Measurements from ENCODE around the gene ARSI.

Gene ARSI

DNA sequence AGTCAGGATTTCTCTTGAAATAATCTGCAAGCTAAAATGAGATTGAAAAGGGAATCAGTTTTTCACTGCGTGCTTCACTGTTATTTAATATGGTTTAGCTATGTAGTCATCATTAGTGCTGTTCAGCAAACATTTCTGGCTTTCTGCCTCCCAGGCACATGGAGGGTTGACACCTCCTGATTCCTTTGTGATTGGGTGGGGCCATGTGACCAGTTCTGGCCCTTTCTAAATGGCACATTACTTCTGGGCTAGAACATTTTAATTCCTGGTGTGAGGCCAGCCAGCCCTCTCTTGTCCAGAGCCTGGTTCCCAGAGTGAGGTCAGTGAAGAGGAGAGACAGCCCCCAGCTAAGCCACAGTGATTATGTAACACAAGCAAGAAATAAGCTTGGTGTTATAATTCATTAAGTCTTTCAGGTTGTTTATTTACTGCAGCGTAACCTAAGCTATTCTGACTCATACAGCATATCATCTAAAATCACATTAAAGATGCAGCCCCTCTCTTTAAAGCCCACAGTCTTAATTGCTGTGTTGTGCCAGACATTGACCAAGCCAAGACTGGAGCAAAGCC, 17.4 kb upstream of the ARSI start:
- no peak for TF ChIP-seq ZFX (IDR thresholded peaks at IDR 0.05)
- TF ChIP-seq, protein P1, sequence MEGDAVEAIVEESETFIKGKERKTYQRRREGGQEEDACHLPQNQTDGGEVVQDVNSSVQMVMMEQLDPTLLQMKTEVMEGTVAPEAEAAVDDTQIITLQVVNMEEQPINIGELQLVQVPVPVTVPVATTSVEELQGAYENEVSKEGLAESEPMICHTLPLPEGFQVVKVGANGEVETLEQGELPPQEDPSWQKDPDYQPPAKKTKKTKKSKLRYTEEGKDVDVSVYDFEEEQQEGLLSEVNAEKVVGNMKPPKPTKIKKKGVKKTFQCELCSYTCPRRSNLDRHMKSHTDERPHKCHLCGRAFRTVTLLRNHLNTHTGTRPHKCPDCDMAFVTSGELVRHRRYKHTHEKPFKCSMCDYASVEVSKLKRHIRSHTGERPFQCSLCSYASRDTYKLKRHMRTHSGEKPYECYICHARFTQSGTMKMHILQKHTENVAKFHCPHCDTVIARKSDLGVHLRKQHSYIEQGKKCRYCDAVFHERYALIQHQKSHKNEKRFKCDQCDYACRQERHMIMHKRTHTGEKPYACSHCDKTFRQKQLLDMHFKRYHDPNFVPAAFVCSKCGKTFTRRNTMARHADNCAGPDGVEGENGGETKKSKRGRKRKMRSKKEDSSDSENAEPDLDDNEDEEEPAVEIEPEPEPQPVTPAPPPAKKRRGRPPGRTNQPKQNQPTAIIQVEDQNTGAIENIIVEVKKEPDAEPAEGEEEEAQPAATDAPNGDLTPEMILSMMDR (conservative IDR thresholded peaks at IDR 0.05) = no peak
- no peak overlapping the region for H3K27ac ChIP-seq

DNA sequence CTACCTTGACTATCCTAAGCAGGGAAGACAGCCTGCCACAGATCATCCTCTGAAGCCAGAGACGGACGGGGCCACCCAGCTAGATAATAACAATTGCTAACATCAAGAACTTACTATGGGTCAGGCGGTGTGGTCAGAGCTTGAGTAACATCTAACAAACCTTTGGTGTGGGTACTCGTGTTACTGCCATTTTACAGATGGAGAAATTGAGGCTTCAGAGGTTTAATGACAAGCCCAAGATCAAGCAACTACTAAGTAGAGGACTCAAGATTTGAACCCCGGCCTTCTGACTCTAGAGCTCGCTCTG, 16.7 kb upstream of the ARSI start:
- TF ChIP-seq, protein P1 (conservative IDR thresholded peaks at IDR 0.05) = no peak
- TF ChIP-seq ZFX (IDR thresholded peaks at IDR 0.05) = no peak
- H3K27ac ChIP-seq = no peak overlapping the region

DNA sequence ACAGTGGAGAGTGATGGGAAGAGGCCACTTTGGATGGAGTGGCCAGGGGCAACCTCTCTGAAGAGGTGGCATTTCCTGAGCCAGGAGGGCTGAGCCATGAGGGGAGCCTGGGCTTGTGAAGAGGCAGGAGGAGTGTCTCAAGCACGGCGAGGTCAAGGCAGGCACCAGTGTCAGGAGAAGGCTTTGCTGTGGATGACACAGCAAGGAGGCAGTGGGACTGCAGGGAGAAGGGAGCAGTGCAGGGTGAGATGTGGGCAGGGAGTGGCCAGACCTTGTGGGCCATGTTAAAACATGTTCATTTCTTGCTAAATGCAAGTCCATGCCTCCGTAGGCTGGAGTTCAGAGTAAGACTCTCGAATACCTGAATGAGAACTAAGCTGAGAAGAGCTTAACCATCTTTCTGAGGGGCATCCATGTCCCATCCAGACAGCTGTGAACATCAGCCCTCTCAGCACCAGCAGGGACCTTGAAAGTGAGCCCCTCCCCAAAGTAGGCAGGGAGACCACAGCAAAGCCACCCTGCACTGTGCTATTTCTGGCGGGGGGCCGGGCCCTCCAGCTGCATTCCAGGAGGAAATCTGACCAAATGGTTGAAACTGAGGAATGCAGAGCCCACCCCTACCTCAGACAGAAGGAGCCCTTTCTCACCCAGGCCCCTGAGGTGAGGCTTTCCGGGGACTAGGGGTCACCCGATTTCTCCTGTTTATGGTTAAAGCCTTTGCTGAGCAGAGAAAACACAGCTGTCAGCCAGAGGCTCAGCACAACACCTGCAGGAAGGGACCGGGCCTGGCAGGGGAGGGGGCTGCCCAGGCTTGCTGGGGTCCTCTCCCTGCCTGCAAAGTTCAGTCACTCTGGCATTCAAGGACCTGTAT, 16.1 kb upstream of the ARSI start:
- TF ChIP-seq ZFX (IDR thresholded peaks at IDR 0.05) = no peak
- TF ChIP-seq, protein P1 (conservative IDR thresholded peaks at IDR 0.05) = no peak
- H3K27ac ChIP-seq = no peak overlapping the region

DNA sequence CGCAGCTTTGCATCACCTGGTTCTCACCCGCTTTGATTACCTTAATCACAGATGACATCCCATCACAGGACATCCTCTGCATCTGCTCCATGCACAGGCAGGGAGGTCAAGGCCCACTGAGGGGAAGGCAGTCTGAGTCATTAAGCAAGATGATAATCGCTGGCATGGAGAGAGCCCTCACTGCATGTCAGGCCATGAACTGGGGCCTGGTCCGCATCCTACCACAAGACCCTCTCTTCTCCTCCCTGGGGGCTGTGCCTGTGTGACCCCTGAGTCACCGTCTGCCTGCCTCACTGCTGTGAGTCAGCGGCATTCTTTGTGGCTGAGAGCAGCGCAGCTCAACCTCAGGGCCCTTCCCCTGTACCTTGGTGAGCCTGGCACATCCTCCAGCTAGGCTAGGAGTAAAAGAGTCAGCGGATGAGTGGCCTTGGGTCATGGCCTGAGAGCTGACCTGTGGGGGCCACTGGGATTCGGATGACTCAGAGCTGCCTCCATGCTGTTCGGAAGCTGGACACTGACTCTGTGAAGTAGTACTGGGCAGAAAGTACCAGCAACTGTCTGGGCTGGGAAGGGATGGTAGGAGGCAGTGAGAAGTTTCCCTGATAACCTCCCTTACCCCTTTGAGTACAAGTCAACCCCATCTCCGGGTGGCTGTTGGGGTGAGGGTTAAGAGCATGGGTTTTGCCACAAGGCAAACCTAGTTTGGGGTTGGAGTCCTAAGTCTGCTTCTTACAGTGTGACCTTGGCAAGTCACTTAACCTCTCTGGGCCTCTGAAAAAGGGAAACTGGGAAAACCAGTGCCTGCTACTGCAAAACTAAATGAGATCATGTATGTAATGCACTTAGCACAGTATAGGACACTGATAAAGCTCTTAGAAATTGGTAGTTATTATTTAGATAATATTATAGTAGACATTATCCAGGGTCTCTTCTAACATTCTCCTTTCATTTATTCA, 14.6 kb upstream of the ARSI start:
- TF ChIP-seq, protein P1 (conservative IDR thresholded peaks at IDR 0.05) = no peak
- TF ChIP-seq ZFX (IDR thresholded peaks at IDR 0.05) = no peak
- no peak overlapping the region for H3K27ac ChIP-seq

DNA sequence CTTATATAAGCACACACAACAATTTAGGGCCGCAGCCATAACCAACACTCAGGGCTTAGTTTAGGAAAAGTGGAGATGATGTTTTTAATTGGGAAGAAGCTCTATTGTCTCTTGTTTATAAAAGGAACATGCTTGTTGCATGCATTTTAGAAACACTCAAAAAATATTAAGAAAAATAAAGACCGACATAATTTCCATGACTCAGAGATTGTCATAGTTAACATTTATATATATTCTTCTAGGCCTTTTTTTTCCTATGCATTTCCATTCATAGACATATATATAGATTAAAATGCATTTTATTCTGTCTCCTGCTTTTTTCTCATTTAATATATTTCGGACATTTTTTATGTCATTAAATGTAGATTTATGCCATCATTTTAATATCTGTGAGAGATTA, 13.6 kb upstream of the ARSI start:
- TF ChIP-seq, protein P1 (conservative IDR thresholded peaks at IDR 0.05) = no peak
- no peak for TF ChIP-seq ZFX (IDR thresholded peaks at IDR 0.05)
- no peak overlapping the region for H3K27ac ChIP-seq

DNA sequence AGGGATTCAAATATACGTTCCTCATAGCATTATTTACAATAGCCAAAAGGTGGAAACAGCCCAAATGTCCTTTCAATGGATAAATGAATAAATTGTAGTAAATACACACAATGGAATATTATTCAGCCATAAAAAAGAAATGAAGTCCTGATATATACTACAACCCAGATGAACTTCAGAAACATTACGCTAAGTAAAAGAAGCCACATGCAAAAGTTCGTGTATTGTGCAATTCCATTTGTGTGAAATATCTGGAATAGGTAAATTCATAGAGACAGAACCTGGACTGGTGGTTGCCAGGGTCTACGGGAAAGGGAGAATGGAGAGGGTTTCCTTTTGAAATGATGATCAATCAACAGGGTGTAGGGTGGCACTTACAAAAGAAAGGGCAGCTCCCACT, 12.5 kb upstream of the ARSI start:
- TF ChIP-seq ZFX (IDR thresholded peaks at IDR 0.05) = no peak
- TF ChIP-seq, protein P1 (conservative IDR thresholded peaks at IDR 0.05) = no peak

More for the DNA sequence above, 12.5 kb upstream of the ARSI start:
- no peak overlapping the region for H3K27ac ChIP-seq
